Endothelial cell of umbilical vein (primary cell): Measurements from ENCODE around the gene PIGQ. TPM values are rescaled to one million over a fixed set of nuclear protein-coding genes. Genes with fewer than 3 reads are reported as not detected.

Experiments used
- BruUV-seq: library from RNA; stranded (reverse); fragments of 400-500 nt; replicated peaks from 2 replicates; lab custom pipeline; 2021; lab: Mats Ljungman, UMichigan
- CTCF ChIA-PET: fragments of 300-600, 350-600 bp; sonication (Branson Sonifier 250); formaldehyde crosslinking; loops from one replicate; lab custom pipeline; 2021; ENCODE audit warnings: antibody characterized with exemption, inconsistent platforms; lab: Charles Lee
- POLR2A ChIA-PET: fragments of 300-600, 350-600 bp; sonication (Branson Sonifier 250); formaldehyde crosslinking; loops from one replicate; lab custom pipeline; 2021; ENCODE audit warnings: antibody characterized with exemption, inconsistent platforms; lab: Charles Lee
- DNase-seq: peaks from one replicate; pipeline ENCODE4 v3.0.0-alpha.2; 2011; ENCODE audit warnings: low read depth, low spot score
- FAIRE-seq: peaks from 2 replicates; lab custom pipeline; 2011; peaks lifted over from hg19 to GRCh38; lab: Jason Lieb, UNC
- H2AFZ ChIP-seq: 2 replicates; pipeline ENCODE4 v1.6.0; 2012; ENCODE audit warnings: low read depth, low read length, control low read depth, inconsistent platforms
- H3K27ac ChIP-seq: 2 replicates; pipeline ENCODE4 v1.5.1; 2011; ENCODE audit warnings: low read depth, mild to moderate bottlenecking, control low read depth, low read length, moderate library complexity; ENCODE audit not compliant: insufficient read depth
- H3K27me3 ChIP-seq, 2 experiments: 2 replicates each; pipeline versions ENCODE4 v1.6.0 to v1.6.1; 2011; ENCODE audit warnings: low read length in 2 of 2, mixed read lengths in 1 of 2; ENCODE audit not compliant: control insufficient read depth in 2 of 2, insufficient read depth in 2 of 2
- H3K36me3 ChIP-seq, 2 experiments: 2 replicates in 1 of 2; 3 replicates in 1 of 2; pipeline ENCODE4 v1.5.1; 2011; ENCODE audit warnings: low read length in 2 of 2, mild to moderate bottlenecking in 1 of 2, moderate library complexity in 1 of 2; ENCODE audit not compliant: control insufficient read depth in 2 of 2, insufficient read depth in 2 of 2; ENCODE audit errors: extremely low read depth in 1 of 2
- H3K4me1 ChIP-seq: 3 replicates; pipeline ENCODE4 v1.5.1; 2011; ENCODE audit warnings: mild to moderate bottlenecking, low read length; ENCODE audit not compliant: control insufficient read depth, insufficient read depth; ENCODE audit errors: extremely low read depth
- H3K4me2 ChIP-seq: 2 replicates; pipeline ENCODE4 v1.6.1; 2011; ENCODE audit warnings: low read length, control low read depth, mixed read lengths; ENCODE audit not compliant: insufficient read depth
- H3K4me3 ChIP-seq, 3 experiments: fragments of 200-600 bp in 1 of 3; sonication (generic), shearing (Covaris generic) in 1 of 3; replicated peaks in 1 of 3; 2 replicates each; pipeline ENCODE4 v1.5.1; 2011 to 2016; ENCODE audit warnings: control low read depth in 3 of 3, low read length in 3 of 3, mild to moderate bottlenecking in 2 of 3, inconsistent platforms in 1 of 3, low read depth in 1 of 3, moderate library complexity in 1 of 3; ENCODE audit not compliant: insufficient read depth in 1 of 3
- H3K79me2 ChIP-seq: 2 replicates; pipeline ENCODE4 v1.6.0; 2012; ENCODE audit warnings: low read length, inconsistent platforms; ENCODE audit not compliant: control insufficient read depth, insufficient read depth
- H3K9ac ChIP-seq: replicated peaks from 2 replicates; pipeline ENCODE3; 2011; ENCODE audit warnings: low read length, control low read depth; ENCODE audit not compliant: insufficient read depth; ENCODE audit errors: extremely low read depth
- H3K9me1 ChIP-seq: replicated peaks from 3 replicates; pipeline ENCODE4 v1.6.0; 2011; ENCODE audit warnings: mild to moderate bottlenecking, low read length; ENCODE audit not compliant: control insufficient read depth, insufficient read depth; ENCODE audit errors: extremely low read depth
- H3K9me3 ChIP-seq: replicated peaks from 2 replicates; pipeline ENCODE4 v1.5.1; 2012; ENCODE audit warnings: low read length, inconsistent platforms; ENCODE audit not compliant: control insufficient read depth, insufficient read depth
- H4K20me1 ChIP-seq: replicated peaks from 2 replicates; pipeline ENCODE3; 2011; ENCODE audit warnings: mild to moderate bottlenecking, low read length; ENCODE audit not compliant: control insufficient read depth, insufficient read depth; ENCODE audit errors: extremely low read depth
- CTCF ChIP-seq, 2 donors: IDR thresholded peaks; 1 replicate in 1 of 2; 2 replicates in 1 of 2; pipeline ENCODE4 v1.5.1; 2011; ENCODE audit warnings: low read length in 2 of 2, mild to moderate bottlenecking in 2 of 2, moderate library complexity in 2 of 2, control low read depth in 1 of 2, inconsistent platforms in 1 of 2, low read depth in 1 of 2; ENCODE audit not compliant: insufficient read depth in 1 of 2; ENCODE audit errors: extremely low read depth in 1 of 2
- EZH2 ChIP-seq: IDR thresholded peaks from 2 replicates; pipeline ENCODE4 v1.6.1; 2012; ENCODE audit warnings: borderline replicate concordance, low read depth, mild to moderate bottlenecking, moderate library complexity, low read length, inconsistent platforms; ENCODE audit not compliant: severe bottlenecking
- GATA2 ChIP-seq: IDR thresholded peaks from 2 replicates; pipeline ENCODE4 v1.7.0; 2011; ENCODE audit warnings: low read depth, mild to moderate bottlenecking, moderate library complexity, mixed read lengths, low read length; ENCODE audit not compliant: insufficient read length, insufficient read depth
- JUN ChIP-seq: IDR thresholded peaks from 2 replicates; pipeline ENCODE4 v1.6.1; 2011; ENCODE audit warnings: borderline replicate concordance, low read depth; ENCODE audit not compliant: insufficient read length, insufficient read depth
- MYC ChIP-seq: IDR thresholded peaks from one replicate; pipeline ENCODE4 v1.6.1; 2011; ENCODE audit warnings: mild to moderate bottlenecking, low read depth, low read length
- POLR2A ChIP-seq: IDR thresholded peaks from 2 replicates; pipeline ENCODE4 v1.6.1; 2012; ENCODE audit warnings: low read depth, mild to moderate bottlenecking, control low read depth, low read length
- POLR2AphosphoS5 ChIP-seq: IDR thresholded peaks from 2 replicates; pipeline ENCODE4 v1.6.1; 2012; ENCODE audit warnings: low read depth, mild to moderate bottlenecking, control low read depth, low read length, moderate library complexity; ENCODE audit not compliant: insufficient read depth
- dilution Hi-C: fragments of 300-500 bp; cut with MboI; formaldehyde crosslinking; loops from one replicate; pipeline ENCODE4 v1.15.0; 2019; ENCODE audit warnings: low sequenced_read_pairs; ENCODE audit not compliant: extremely low pct_ligation_motif_present
- intact Hi-C: fragments of 100-400 bp; cut with micrococcal nuclease; formaldehyde crosslinking; loops from one replicate; pipeline ENCODE4 v1.10.0; 2022
- polyA plus RNA-seq, 4 experiments: library from polyadenylated mRNA; depleted of rRNA in 3 of 4; stranded (reverse) in 3 of 4; unstranded in 1 of 4; fragments of >200 nt; gene quantifications; 2 replicates each; pipeline versions ENCODE4 v1.2.1 to v1.2.3, GENCODE V29; 2011 to 2012; ENCODE audit warnings: missing spikeins in 1 of 4
- total RNA-seq: library from RNA; stranded (reverse); gene quantifications from 2 replicates; pipeline ENCODE4 v1.2.3, GENCODE V29; 2021

PIGQ gene
- total and polyA plus RNA-seq, 2 donors (not counting 3 experiments of a cell fraction or from before 2014, with no cell fraction given), result 66.9 to 67.7 TPM

- BruUV-seq, result no TSS peak
- ChIA-PET POLR2A (no interaction called here), CTCF (interaction anchor here (1.4 kb wide), 1 partner anchor 8 kb away, joined by 4 read pairs; no protein-coding TSS in a partner anchor)
- no peak overlapping the region for H3K4me3 ChIP-seq
- H3K4me1 ChIP-seq, result peaks cover 15% of the 10 kb centered on the region
- H3K9me3 ChIP-seq, result no peaks in the 10 kb centered on the region
- H4K20me1 ChIP-seq, result no peaks in the 10 kb centered on the region
- H3K27ac ChIP-seq, result no peak overlapping the region
- H3K9ac ChIP-seq, result no peak overlapping the region
- DNase-seq (no peak), FAIRE-seq (no peak)
- TF ChIP-seq JUN (no peak), EZH2 (no peak), CTCF (IDR thresholded peaks at IDR 0.05; ENCODE audit: extremely low read depth in 1 of 2, insufficient read depth in 1 of 2, low read depth in 1 of 2, low read length in 2 of 2) (no peak), POLR2A (no peak), MYC (no peak), POLR2AphosphoS5 (no peak), GATA2 (no peak)
- no peak overlapping the region for H3K4me2 ChIP-seq
- H3K27me3 ChIP-seq, result no peaks in the 10 kb centered on the region
- H2AFZ ChIP-seq, result no peak overlapping the region
- dilution Hi-C loops (no loop called here), intact Hi-C loops (no loop called here)
- H3K9me1 ChIP-seq, result no peaks in the 10 kb centered on the region
- peaks cover 0 to 16% of the 10 kb centered on the region in 2 experiments for H3K36me3 ChIP-seq
- H3K79me2 ChIP-seq, result peaks cover 13% of the 10 kb centered on the region
These were observed 3.3 kb downstream of the PIGQ start for GRCh38 chr16:572865-573650.
